Bronchial epithelial cell (primary cell): Measurements from ENCODE around the gene RLN1. TPM values are rescaled to one million over a fixed set of nuclear protein-coding genes. Genes with fewer than 3 reads are reported as not detected.

ENCODE experiments used
- DNase-seq: peaks from one replicate; pipeline ENCODE4 v3.0.0-alpha.2; 2010; ENCODE audit warnings: low read depth
- FAIRE-seq: peaks from 2 replicates; lab custom pipeline; 2011; peaks lifted over from hg19 to GRCh38; lab: Jason Lieb, UNC
- H3K27me3 ChIP-seq: 2 replicates; pipeline ENCODE4 v1.5.1; 2011; ENCODE audit warnings: low read length; ENCODE audit not compliant: control insufficient read depth, insufficient read depth
- H3K36me3 ChIP-seq: 2 replicates; pipeline ENCODE4 v1.5.1; 2011; ENCODE audit warnings: low read length; ENCODE audit not compliant: control insufficient read depth, insufficient read depth
- H3K4me3 ChIP-seq: 2 replicates; pipeline ENCODE4 v1.5.1; 2011; ENCODE audit warnings: mild to moderate bottlenecking, low read depth, low read length, control low read depth
- total RNA-seq: library from RNA; depleted of rRNA; stranded (reverse); fragments of >200 nt; gene quantifications from 2 replicates; pipeline ENCODE4 v1.2.1, GENCODE V29; 2014
- TF ChIP-seq, protein P1 (sequence below): IDR thresholded peaks from 2 replicates; pipeline ENCODE4 v1.5.1; 2011; ENCODE audit warnings: mild to moderate bottlenecking, moderate library complexity, low read length, control low read depth, inconsistent platforms; ENCODE audit not compliant: insufficient read depth, severe bottlenecking

Gene RLN1
- total RNA-seq, 1 donor from 2014 or later, result 0.26 TPM

GRCh38 chr9:5357431-5358105 is 17.9 kb upstream of the RLN1 start:
- TF ChIP-seq, protein P1, sequence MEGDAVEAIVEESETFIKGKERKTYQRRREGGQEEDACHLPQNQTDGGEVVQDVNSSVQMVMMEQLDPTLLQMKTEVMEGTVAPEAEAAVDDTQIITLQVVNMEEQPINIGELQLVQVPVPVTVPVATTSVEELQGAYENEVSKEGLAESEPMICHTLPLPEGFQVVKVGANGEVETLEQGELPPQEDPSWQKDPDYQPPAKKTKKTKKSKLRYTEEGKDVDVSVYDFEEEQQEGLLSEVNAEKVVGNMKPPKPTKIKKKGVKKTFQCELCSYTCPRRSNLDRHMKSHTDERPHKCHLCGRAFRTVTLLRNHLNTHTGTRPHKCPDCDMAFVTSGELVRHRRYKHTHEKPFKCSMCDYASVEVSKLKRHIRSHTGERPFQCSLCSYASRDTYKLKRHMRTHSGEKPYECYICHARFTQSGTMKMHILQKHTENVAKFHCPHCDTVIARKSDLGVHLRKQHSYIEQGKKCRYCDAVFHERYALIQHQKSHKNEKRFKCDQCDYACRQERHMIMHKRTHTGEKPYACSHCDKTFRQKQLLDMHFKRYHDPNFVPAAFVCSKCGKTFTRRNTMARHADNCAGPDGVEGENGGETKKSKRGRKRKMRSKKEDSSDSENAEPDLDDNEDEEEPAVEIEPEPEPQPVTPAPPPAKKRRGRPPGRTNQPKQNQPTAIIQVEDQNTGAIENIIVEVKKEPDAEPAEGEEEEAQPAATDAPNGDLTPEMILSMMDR, result no peak
- no peaks in the 10 kb centered on the region for H3K36me3 ChIP-seq
- no peak overlapping the region for H3K4me3 ChIP-seq
- FAIRE-seq (no peak), DNase-seq (no peak)
- H3K27me3 ChIP-seq, result no peaks in the 10 kb centered on the region

- no peaks in the 10 kb centered on the region for H3K36me3 ChIP-seq
- FAIRE-seq, result no peak
- TF ChIP-seq, protein P1, result no peak
- DNase-seq, result no peak
- no peak overlapping the region for H3K4me3 ChIP-seq
- no peaks in the 10 kb centered on the region for H3K27me3 ChIP-seq
Measured at GRCh38 chr9:5355817-5356216, 16.1 kb upstream of the RLN1 start.

DNA sequence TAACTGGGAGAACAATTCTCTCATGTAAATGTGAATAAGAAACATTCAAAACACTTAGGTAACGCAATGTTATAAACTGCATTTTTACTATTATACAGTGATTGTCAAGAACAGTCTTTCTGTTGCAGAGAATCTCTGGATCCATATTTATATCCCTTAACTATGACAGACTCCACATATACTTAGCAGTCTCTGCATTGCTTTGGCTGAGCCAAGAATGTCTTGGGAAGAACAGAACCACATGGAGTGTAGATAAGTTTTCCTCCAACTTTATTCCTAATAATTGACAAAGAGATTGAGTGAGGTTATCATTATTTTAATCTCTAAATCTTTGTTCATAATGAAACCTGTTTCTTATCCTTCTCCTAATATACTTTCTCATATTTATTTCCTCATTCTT is 15.6 kb upstream of the RLN1 start:
- Histone ChIP-seq H3K27me3 (no peaks in the 10 kb centered on the region), H3K4me3 (no peak overlapping the region), H3K36me3 (no peaks in the 10 kb centered on the region)
- TF ChIP-seq, protein P1, result no peak
- DNase-seq (no peak), FAIRE-seq (no peak)

DNA sequence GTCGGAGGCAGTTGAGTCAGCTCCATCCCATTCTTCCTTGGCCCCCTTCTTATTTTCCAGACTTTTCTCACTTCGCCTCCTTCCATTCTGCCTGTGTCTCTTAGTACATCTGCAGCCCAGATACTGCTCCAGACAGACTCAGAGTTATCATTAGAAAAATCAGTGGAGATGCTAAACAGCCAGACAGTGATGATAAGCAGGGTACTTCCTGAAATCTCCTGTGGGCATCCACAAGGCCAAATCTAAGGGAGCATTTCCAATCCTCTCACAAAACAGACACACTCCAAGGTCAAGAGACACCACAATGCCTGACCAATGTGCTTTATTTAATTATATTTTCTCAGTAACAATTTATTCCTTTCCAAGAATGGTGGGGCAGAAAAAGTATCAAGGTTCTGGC is 14.5 kb upstream of the RLN1 start:
- Histone ChIP-seq H3K36me3 (no peaks in the 10 kb centered on the region), H3K4me3 (no peak overlapping the region), H3K27me3 (no peaks in the 10 kb centered on the region)
- TF ChIP-seq, protein P1, result no peak
- DNase-seq, result no peak
- FAIRE-seq, result no peak

GRCh38 chr9:5352637-5353248 is 13.1 kb upstream of the RLN1 start:
- no peaks in the 10 kb centered on the region for H3K27me3 ChIP-seq
- TF ChIP-seq, protein P1, result no peak
- FAIRE-seq, result peak; percentile 13
- DNase-seq, result no peak
- no peaks in the 10 kb centered on the region for H3K36me3 ChIP-seq
- H3K4me3 ChIP-seq, result no peak overlapping the region
